Measurements from ENCODE around the gene PARVG.

GRCh38 chr22:44186737-44187136 is 6.0 kb downstream of the PARVG start:
- TF ChIP-seq, protein P1, sequence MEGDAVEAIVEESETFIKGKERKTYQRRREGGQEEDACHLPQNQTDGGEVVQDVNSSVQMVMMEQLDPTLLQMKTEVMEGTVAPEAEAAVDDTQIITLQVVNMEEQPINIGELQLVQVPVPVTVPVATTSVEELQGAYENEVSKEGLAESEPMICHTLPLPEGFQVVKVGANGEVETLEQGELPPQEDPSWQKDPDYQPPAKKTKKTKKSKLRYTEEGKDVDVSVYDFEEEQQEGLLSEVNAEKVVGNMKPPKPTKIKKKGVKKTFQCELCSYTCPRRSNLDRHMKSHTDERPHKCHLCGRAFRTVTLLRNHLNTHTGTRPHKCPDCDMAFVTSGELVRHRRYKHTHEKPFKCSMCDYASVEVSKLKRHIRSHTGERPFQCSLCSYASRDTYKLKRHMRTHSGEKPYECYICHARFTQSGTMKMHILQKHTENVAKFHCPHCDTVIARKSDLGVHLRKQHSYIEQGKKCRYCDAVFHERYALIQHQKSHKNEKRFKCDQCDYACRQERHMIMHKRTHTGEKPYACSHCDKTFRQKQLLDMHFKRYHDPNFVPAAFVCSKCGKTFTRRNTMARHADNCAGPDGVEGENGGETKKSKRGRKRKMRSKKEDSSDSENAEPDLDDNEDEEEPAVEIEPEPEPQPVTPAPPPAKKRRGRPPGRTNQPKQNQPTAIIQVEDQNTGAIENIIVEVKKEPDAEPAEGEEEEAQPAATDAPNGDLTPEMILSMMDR (IDR thresholded peaks at IDR 0.05) = no peak
- no peak for TF ChIP-seq POLR2A (IDR thresholded peaks at IDR 0.05)
